IPS DF 6.9 (cell line): ENCODE results near the gene SH3D21.
A peak's percentile ranks its signal among the peaks of the same experiment; 100 is the strongest.

Experiments
- DNase-seq: peaks from one replicate; pipeline ENCODE4 v3.0.0-alpha.2; 2013; ENCODE audit warnings: low read depth, low spot score
- H3K27ac ChIP-seq: one replicate; pipeline ENCODE4 v1.5.1; 2013; ENCODE audit warnings: low read length, control low read depth
- H3K27me3 ChIP-seq: 2 replicates; pipeline ENCODE4 v1.6.1; 2013; ENCODE audit warnings: mild to moderate bottlenecking, low read length; ENCODE audit not compliant: control insufficient read depth, insufficient read depth
- H3K36me3 ChIP-seq: 2 replicates; pipeline ENCODE4 v1.6.1; 2013; ENCODE audit warnings: low read length; ENCODE audit not compliant: control insufficient read depth, insufficient read depth
- H3K4me1 ChIP-seq: 2 replicates; pipeline ENCODE4 v1.6.1; 2013; ENCODE audit warnings: low read length; ENCODE audit not compliant: control insufficient read depth, insufficient read depth
- H3K4me3 ChIP-seq: 2 replicates; pipeline ENCODE4 v1.5.1; 2013; ENCODE audit warnings: mild to moderate bottlenecking, low read length
- H3K9me3 ChIP-seq: 2 replicates; pipeline ENCODE4 v1.6.1; 2013; ENCODE audit warnings: low read length, inconsistent platforms; ENCODE audit not compliant: control insufficient read depth, insufficient read depth
- WGBS: extraction: QIAGEN DNeasy Blood & Tissue Kit; methylation state at CpG from one replicate; pipeline ENCODE4 v1.1.7; 2013; ENCODE audit warnings: mixed read lengths, missing lambda C conversion rate; ENCODE audit not compliant: insufficient read length, insufficient coverage; 5-methylcytosine and 5-hydroxymethylcytosine counted together

SH3D21 gene

DNA sequence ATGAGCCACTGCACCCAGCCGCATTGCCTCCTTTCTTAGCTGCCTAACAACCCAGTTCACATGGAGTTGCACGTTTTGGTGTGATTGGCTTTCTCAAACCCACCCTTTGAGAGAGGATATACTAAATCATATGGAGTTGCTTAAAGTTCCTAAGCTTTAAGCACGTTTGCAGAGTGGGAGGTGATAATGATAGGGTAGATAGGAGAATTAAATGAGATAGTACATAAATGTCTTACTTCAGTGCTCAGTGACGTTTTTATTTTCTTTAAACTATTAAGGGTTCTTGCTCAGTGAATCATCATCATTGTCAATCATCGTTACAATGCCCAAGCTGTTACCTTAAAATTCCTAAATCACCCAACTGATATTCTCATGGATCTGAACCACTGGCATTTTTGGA is 2.9 kb upstream of the SH3D21 start:
- peaks cover 28% of the 10 kb centered on the region; the same call in 1 of the 2 replicates for H3K36me3 ChIP-seq
- no peak for DNase-seq
- no peaks in the 10 kb centered on the region for H3K27me3 ChIP-seq
- no peak overlapping the region for H3K27ac ChIP-seq
- H3K4me3 ChIP-seq = no peak overlapping the region
- no peaks in the 10 kb centered on the region for H3K9me3 ChIP-seq
- no CpG with 5 or more reads among the region's 5 CpGs for WGBS
- peaks cover 2% of the 10 kb centered on the region; the same call in 1 of the 2 replicates for H3K4me1 ChIP-seq

- Histone ChIP-seq H3K27ac (no peak overlapping the region), H3K4me1 (peaks cover 2% of the 10 kb centered on the region; the same call in 1 of the 2 replicates), H3K36me3 (peaks cover 25% of the 10 kb centered on the region; the same call in 1 of the 2 replicates), H3K9me3 (no peaks in the 10 kb centered on the region), H3K4me3 (no peak overlapping the region), H3K27me3 (no peaks in the 10 kb centered on the region)
- no peak for DNase-seq
- no CpG with 5 or more reads among the region's 23 CpGs for WGBS
Observed at GRCh38 chr1:36303650-36304360, 2.4 kb upstream of the SH3D21 start.

DNA sequence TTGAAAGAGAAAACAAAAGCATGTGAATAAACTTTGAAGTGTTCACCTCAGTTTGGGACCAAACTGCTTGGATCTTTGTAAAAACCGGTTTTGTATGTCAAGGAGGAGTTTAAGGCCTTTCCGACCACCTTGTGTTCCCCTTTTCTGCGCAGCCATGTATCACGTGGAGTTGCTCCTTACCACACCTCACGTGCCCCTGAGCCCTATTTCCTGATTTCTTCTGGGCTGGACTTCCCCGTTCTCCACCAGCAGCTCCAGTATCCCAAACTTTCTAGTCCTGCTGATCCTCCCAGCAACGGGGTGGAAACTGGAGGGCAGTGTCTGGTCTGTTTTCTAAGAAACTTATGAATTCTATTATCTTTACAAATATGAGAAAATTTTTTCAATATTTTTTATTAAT is 1.6 kb upstream of the SH3D21 start:
- H3K4me3 ChIP-seq = no peak overlapping the region
- H3K27me3 ChIP-seq = no peaks in the 10 kb centered on the region
- peaks cover 25% of the 10 kb centered on the region; the same call in 1 of the 2 replicates for H3K36me3 ChIP-seq
- no peak for DNase-seq
- no peak overlapping the region for H3K27ac ChIP-seq
- H3K9me3 ChIP-seq = no peaks in the 10 kb centered on the region
- no CpG with 5 or more reads among the region's 7 CpGs for WGBS
- peaks cover 2% of the 10 kb centered on the region; the same call in 1 of the 2 replicates for H3K4me1 ChIP-seq

- Histone ChIP-seq H3K4me1 (peaks cover 2% of the 10 kb centered on the region; the same call in 1 of the 2 replicates), H3K4me3 (no peak overlapping the region), H3K27ac (no peak overlapping the region), H3K36me3 (peaks cover 25% of the 10 kb centered on the region; the same call in 1 of the 2 replicates), H3K9me3 (no peaks in the 10 kb centered on the region), H3K27me3 (no peaks in the 10 kb centered on the region)
- no peak for DNase-seq
- WGBS = no CpG with 5 or more reads among the region's 10 CpGs
Observed at GRCh38 chr1:36304970-36305914, 926 bp upstream of the SH3D21 start.

GRCh38 chr1:36305915-36306209 is 306 bp upstream of the SH3D21 start:
- no peak overlapping the region for H3K27ac ChIP-seq
- no peaks in the 10 kb centered on the region for H3K9me3 ChIP-seq
- H3K36me3 ChIP-seq = peaks cover 20% of the 10 kb centered on the region; the same call in 1 of the 2 replicates
- no peak for DNase-seq
- H3K4me3 ChIP-seq = peak overlapping the region; percentile 51; the same call in 1 of the 2 replicates
- no CpG with 5 or more reads among the region's 7 CpGs for WGBS
- H3K4me1 ChIP-seq = peaks cover 2% of the 10 kb centered on the region; the same call in 1 of the 2 replicates
- H3K27me3 ChIP-seq = no peaks in the 10 kb centered on the region

- H3K27me3 ChIP-seq = no peaks in the 10 kb centered on the region
- WGBS = no CpG with 5 or more reads among the region's 46 CpGs
- H3K27ac ChIP-seq = no peak overlapping the region
- H3K36me3 ChIP-seq = peaks cover 10% of the 10 kb centered on the region; the same call in 1 of the 2 replicates
- peak overlapping the region; percentile 51; the same call in 1 of the 2 replicates for H3K4me3 ChIP-seq
- H3K9me3 ChIP-seq = no peaks in the 10 kb centered on the region
- peak; percentile 88 for DNase-seq
- H3K4me1 ChIP-seq = peaks cover 2% of the 10 kb centered on the region; the same call in 1 of the 2 replicates
Observed at GRCh38 chr1:36306902-36307456, 811 bp downstream of the SH3D21 start.

GRCh38 chr1:36307601-36308330 is 1.6 kb downstream of the SH3D21 start:
- H3K27me3 ChIP-seq = no peaks in the 10 kb centered on the region
- no peak for DNase-seq
- H3K27ac ChIP-seq = no peak overlapping the region
- peaks cover 2% of the 10 kb centered on the region; the same call in 1 of the 2 replicates for H3K4me1 ChIP-seq
- H3K36me3 ChIP-seq = 0 out of 2 replicates have a peak, but pooled peaks cover 4% of the 10 kb centered on the region
- WGBS = no CpG with 5 or more reads among the region's 10 CpGs
- peak overlapping the region; percentile 32; the same call in 1 of the 2 replicates for H3K4me3 ChIP-seq
- H3K9me3 ChIP-seq = no peaks in the 10 kb centered on the region

GRCh38 chr1:36309397-36309796 is 3.2 kb downstream of the SH3D21 start:
- no peak for DNase-seq
- Histone ChIP-seq H3K4me1 (peaks cover 2% of the 10 kb centered on the region; the same call in 1 of the 2 replicates), H3K9me3 (no peaks in the 10 kb centered on the region), H3K27me3 (no peaks in the 10 kb centered on the region), H3K27ac (no peak overlapping the region), H3K4me3 (no peak overlapping the region), H3K36me3 (no peaks in the 10 kb centered on the region)
- no CpG with 5 or more reads among the region's 7 CpGs for WGBS

GRCh38 chr1:36320291-36320761 is 14.2 kb downstream of the SH3D21 start:
- no peak for DNase-seq
- no peaks in the 10 kb centered on the region; the same call in 1 of the 2 replicates for H3K36me3 ChIP-seq
- no peaks in the 10 kb centered on the region for H3K9me3 ChIP-seq
- peaks cover 8% of the 10 kb centered on the region for H3K4me1 ChIP-seq
- peak overlapping the region; percentile 49 for H3K4me3 ChIP-seq
- H3K27me3 ChIP-seq = no peaks in the 10 kb centered on the region
- no peak overlapping the region for H3K27ac ChIP-seq
- no CpG with 5 or more reads among the region's 16 CpGs for WGBS
